HepG2 (cell line): ENCODE data around the gene RFFL. TPM values are rescaled to one million over a fixed set of nuclear protein-coding genes. Genes with fewer than 3 reads are reported as not detected.

Experiments
- ATAC-seq: fragments of 200-7000 bp; cut with Tn5 transposase; 3 replicates; pipeline ENCODE4 v1.9.1; 2020; ENCODE audit warnings: mild to moderate bottlenecking, moderate library complexity
- BruUV-seq: library from RNA; stranded (reverse); fragments of 400-500 nt; replicated peaks from 2 replicates; lab custom pipeline; 2021; lab: Mats Ljungman, UMichigan
- CTCF ChIA-PET: fragments of 300-600 bp; formaldehyde crosslinking; extraction: SDS; loops from one replicate; lab custom pipeline; 2021; ENCODE audit warnings: low total read pairs, inconsistent platforms, low intra/inter-chr PET ratio; lab: Yijun Ruan, JAX
- POLR2A ChIA-PET: fragments of 350-600 bp; sonication (Branson Sonifier 250); formaldehyde crosslinking; loops from one replicate; lab custom pipeline; 2020; ENCODE audit warnings: antibody characterized with exemption, inconsistent platforms; lab: Yijun Ruan, JAX
- DNase-seq: peaks from one replicate; pipeline ENCODE4 v3.0.0-alpha.2; 2015; ENCODE audit warnings: low spot score
- FAIRE-seq: peaks from 3 replicates; lab custom pipeline; 2011; peaks lifted over from hg19 to GRCh38; lab: Jason Lieb, UNC
- H2AFZ ChIP-seq: one replicate; pipeline ENCODE4 v1.6.1; 2011; ENCODE audit warnings: low read length, inconsistent platforms
- H3K27ac ChIP-seq: fragments of 300-600 bp; 3 replicates; pipeline ENCODE4 v1.8.0; 2011; ENCODE audit warnings: mixed run types, mild to moderate bottlenecking, mixed read lengths, low read length, inconsistent platforms; ENCODE audit not compliant: insufficient read depth; ENCODE audit errors: extremely low read length
- H3K27me3 ChIP-seq, 2 experiments: fragments of 200-600 bp in 1 of 2; 2 replicates in 1 of 2; 3 replicates in 1 of 2; pipeline versions ENCODE4 v1.6.0 to v1.8.0; 2011; ENCODE audit warnings: low read length in 2 of 2, mild to moderate bottlenecking in 2 of 2, moderate library complexity in 2 of 2, inconsistent platforms in 1 of 2; ENCODE audit not compliant: insufficient read depth in 2 of 2, control insufficient read depth in 1 of 2
- H3K36me3 ChIP-seq, 2 experiments: fragments of 200-600 bp in 1 of 2; replicated peaks in 1 of 2; 2 replicates in 1 of 2; 3 replicates in 1 of 2; pipeline versions ENCODE4 v1.5.1 to v1.8.0; 2011; ENCODE audit warnings: low read length in 2 of 2, inconsistent platforms in 1 of 2; ENCODE audit not compliant: insufficient read depth in 2 of 2, control insufficient read depth in 1 of 2
- H3K4me1 ChIP-seq: 2 replicates; pipeline ENCODE4 v1.5.1; 2012; ENCODE audit warnings: low read length, inconsistent platforms; ENCODE audit not compliant: insufficient read depth
- H3K4me2 ChIP-seq: 2 replicates; pipeline ENCODE4 v1.6.0; 2011; ENCODE audit warnings: low read depth, low read length, inconsistent platforms
- H3K4me3 ChIP-seq, 3 experiments: fragments of 200-600 bp in 1 of 3; sonication (generic), shearing (Covaris generic) in 1 of 3; replicated peaks in 1 of 3; 2 replicates each; pipeline ENCODE4 v1.5.1; 2011 to 2016; ENCODE audit warnings: low read length in 3 of 3, inconsistent platforms in 2 of 3, low read depth in 2 of 3, mild to moderate bottlenecking in 2 of 3, control low read depth in 1 of 3, mixed read lengths in 1 of 3; ENCODE audit not compliant: insufficient read depth in 1 of 3
- H3K79me2 ChIP-seq: one replicate; pipeline ENCODE4 v1.6.1; 2011; ENCODE audit warnings: low read length, inconsistent platforms; ENCODE audit not compliant: insufficient read depth
- H3K9ac ChIP-seq: 2 replicates; pipeline ENCODE4 v1.6.0; 2011; ENCODE audit warnings: mild to moderate bottlenecking, low read depth, low read length, inconsistent platforms; ENCODE audit not compliant: insufficient read depth
- H3K9me3 ChIP-seq: 2 replicates; pipeline ENCODE4 v1.5.1; 2012; ENCODE audit warnings: mild to moderate bottlenecking, low read length
- H4K20me1 ChIP-seq: 2 replicates; pipeline ENCODE4 v1.6.0; 2011; ENCODE audit warnings: inconsistent platforms, mild to moderate bottlenecking, low read length, moderate library complexity; ENCODE audit not compliant: insufficient read depth
- ARHGAP35 ChIP-seq: sonication (generic); formaldehyde crosslinking; IDR thresholded peaks from 2 replicates; pipeline ENCODE4 v1.9.0; 2022; ENCODE audit warnings: mild to moderate bottlenecking, inconsistent platforms, moderate library complexity, missing genetic modification reagents, borderline replicate concordance
- CENPT ChIP-seq: sonication (generic); formaldehyde crosslinking; IDR thresholded peaks from 2 replicates; pipeline ENCODE4 v1.8.0; 2022; ENCODE audit warnings: low read depth, mild to moderate bottlenecking, moderate library complexity, missing genetic modification reagents
- E2F5 ChIP-seq: sonication (generic); formaldehyde crosslinking; conservative IDR thresholded peaks from 2 replicates; pipeline ENCODE4 v1.4.0; 2020; ENCODE audit warnings: missing genetic modification reagents
- HOXA7 ChIP-seq: sonication (generic); formaldehyde crosslinking; IDR thresholded peaks from 2 replicates; pipeline ENCODE4 v1.8.1; 2022; ENCODE audit warnings: mild to moderate bottlenecking, missing genetic modification reagents, moderate library complexity
- JARID2 ChIP-seq: sonication (generic); formaldehyde crosslinking; IDR thresholded peaks from 2 replicates; pipeline ENCODE4 v1.8.1; 2023; ENCODE audit warnings: missing genetic modification reagents, inconsistent platforms; ENCODE audit not compliant: insufficient replicate concordance
- KDM4B ChIP-seq: sonication (generic); formaldehyde crosslinking; IDR thresholded peaks from 2 replicates; pipeline ENCODE4 v1.4.0; 2020; ENCODE audit warnings: missing genetic modification reagents
- KMT2A ChIP-seq: sonication (generic); formaldehyde crosslinking; IDR thresholded peaks from 2 replicates; pipeline ENCODE4 v1.4.0; 2020; ENCODE audit warnings: missing genetic modification reagents
- NFIB ChIP-seq: sonication (generic); formaldehyde crosslinking; IDR thresholded peaks from 2 replicates; pipeline ENCODE4 v1.9.0; 2021; ENCODE audit warnings: missing genetic modification reagents, mild to moderate bottlenecking, borderline replicate concordance
- NR0B2 ChIP-seq: sonication (generic); formaldehyde crosslinking; IDR thresholded peaks from 2 replicates; pipeline ENCODE4 v1.4.0; 2020; ENCODE audit warnings: mild to moderate bottlenecking, missing genetic modification reagents
- RARG ChIP-seq: sonication (generic); formaldehyde crosslinking; IDR thresholded peaks from 2 replicates; pipeline ENCODE4 v1.4.0; 2020; ENCODE audit warnings: low read depth, mild to moderate bottlenecking, missing genetic modification reagents
- RBM22 ChIP-seq: fragments of 200-400 bp; formaldehyde crosslinking; optimal IDR thresholded peaks from 2 replicates; pipeline ENCODE3; 2017; ENCODE audit warnings: mild to moderate bottlenecking, low read length, moderate library complexity
- RFXAP ChIP-seq: sonication (generic); formaldehyde crosslinking; IDR thresholded peaks from 2 replicates; pipeline ENCODE4 v1.4.0; 2020; ENCODE audit warnings: missing genetic modification reagents, borderline replicate concordance
- SP4 ChIP-seq: sonication (generic); formaldehyde crosslinking; IDR thresholded peaks from 2 replicates; pipeline ENCODE4 v1.8.1; 2023; ENCODE audit warnings: mild to moderate bottlenecking, missing genetic modification reagents
- SSRP1 ChIP-seq: IDR thresholded peaks from 2 replicates; pipeline ENCODE4 v1.6.1; 2016; ENCODE audit warnings: control low read depth
- STAG1 ChIP-seq: sonication (generic); formaldehyde crosslinking; IDR thresholded peaks from 2 replicates; pipeline ENCODE4 v1.4.0; 2020; ENCODE audit warnings: missing genetic modification reagents
- ZNF333 ChIP-seq: sonication (generic); formaldehyde crosslinking; IDR thresholded peaks from 2 replicates; pipeline ENCODE4 v1.4.0; 2020; ENCODE audit warnings: mild to moderate bottlenecking, missing genetic modification reagents, borderline replicate concordance
- ZNF343 ChIP-seq: sonication (generic); formaldehyde crosslinking; IDR thresholded peaks from 2 replicates; pipeline ENCODE4 v1.4.0; 2020; ENCODE audit warnings: mild to moderate bottlenecking, missing genetic modification reagents
- ZNF552 ChIP-seq: sonication (generic); formaldehyde crosslinking; IDR thresholded peaks from 2 replicates; pipeline ENCODE4 v1.9.0; 2022; ENCODE audit warnings: missing genetic modification reagents, mild to moderate bottlenecking, borderline replicate concordance
- ZNF598 ChIP-seq: sonication (generic); formaldehyde crosslinking; IDR thresholded peaks from 2 replicates; pipeline ENCODE4 v1.5.1; 2020; ENCODE audit warnings: mild to moderate bottlenecking, missing genetic modification reagents, borderline replicate concordance
- ZNF616 ChIP-seq: sonication (generic); formaldehyde crosslinking; IDR thresholded peaks from 2 replicates; pipeline ENCODE4 v1.5.0; 2020; ENCODE audit warnings: low read depth, mild to moderate bottlenecking, missing genetic modification reagents
- ZNF781 ChIP-seq: sonication (generic); formaldehyde crosslinking; IDR thresholded peaks from 2 replicates; pipeline ENCODE4 v1.5.1; 2020; ENCODE audit warnings: borderline replicate concordance, mild to moderate bottlenecking, missing genetic modification reagents; ENCODE audit errors: not compliant biosample characterization
- WGBS: methylation state at CpG from one replicate; pipeline ENCODE4 v1.1.6; 2017; ENCODE audit warnings: low lambda C conversion rate; 5-methylcytosine and 5-hydroxymethylcytosine counted together
- in situ Hi-C: cut with HindIII; loops from 2 replicates; pipeline ENCODE4 v1.10.0; 2017; ENCODE audit warnings: low pct_unique_long_range_greater_than_20kb; ENCODE audit not compliant: extremely low pct_ligation_motif_present
- intact Hi-C: fragments of 100-400 bp; cut with micrococcal nuclease; formaldehyde crosslinking; loops from one replicate; pipeline ENCODE4 v1.10.0; 2022; ENCODE audit not compliant: unreplicated experiment
- polyA plus RNA-seq, 8 experiments: library from polyadenylated mRNA; depleted of rRNA in 3 of 8; stranded (reverse) in 7 of 8; unstranded in 1 of 8; fragments of >200 nt; fragmentation: Illumina TruSeq in 4 of 8; extraction: Trizol in 4 of 8; gene quantifications; 2 replicates each; pipeline versions ENCODE4 v1.2.1 to v1.2.3, GENCODE V29; 2011 to 2016; ENCODE audit warnings: low read depth in 4 of 8, missing spikeins in 1 of 8, mixed read lengths in 1 of 8; ENCODE audit not compliant: insufficient read depth in 1 of 8
- total RNA-seq, 5 experiments: library from RNA; depleted of rRNA; stranded (reverse); fragments of >200 nt; fragmentation: Illumina TruSeq; extraction: Trizol; gene quantifications; 2 replicates each; pipeline ENCODE4 v1.2.3, GENCODE V29; 2016; ENCODE audit warnings: low read depth in 1 of 5

The RFFL gene
- total and polyA plus RNA-seq, 2 of the 13 experiments (the other 11 are each of a cell fraction or from before 2014, with no cell fraction given), result 24.3 to 48.6 TPM

GRCh38 chr17:34990921-34991365, 72.6 kb downstream of the RFFL start (continued):
- TF ChIP-seq ZNF781 (no peak), NR0B2 (CRISPR knock-in tag) (no peak), KDM4B (CRISPR knock-in tag) (no peak), ARHGAP35 (CRISPR knock-in tag) (no peak), SSRP1 (CRISPR knock-in tag) (no peak), ZNF343 (CRISPR knock-in tag) (no peak), SP4 (CRISPR knock-in tag) (no peak), CENPT (CRISPR knock-in tag) (no peak), RBM22 (no peak), RARG (CRISPR knock-in tag) (no peak), ZNF598 (no peak), RFXAP (no peak), KMT2A (no peak), ZNF616 (CRISPR knock-in tag) (no peak)
- TF ChIP-seq, all 625 proteins: peak for 0

GRCh38 chr17:34989473-34989872, 74.0 kb downstream of the RFFL start:
- Histone ChIP-seq H3K4me2 (no peak overlapping the region), H3K27me3 (no peaks in the 10 kb centered on the region), H4K20me1 (no peaks in the 10 kb centered on the region), H3K27ac (no peak overlapping the region), H3K4me1 (peaks cover 2% of the 10 kb centered on the region; the same call in 1 of the 2 replicates), H2AFZ (no peak overlapping the region), H3K79me2 (peaks cover 2% of the 10 kb centered on the region), H3K36me3 (peaks cover 13 to 73% of the 10 kb centered on the region in 2 experiments), H3K4me3 (no peak overlapping the region), H3K9me3 (no peaks in the 10 kb centered on the region), H3K9ac (no peak overlapping the region)
- FAIRE-seq (no peak), DNase-seq (no peak), ATAC-seq (no peak)
- POLR2A ChIA-PET, result no interaction called here
- intact Hi-C loops (no loop called here), in situ Hi-C loops (no loop called here)
- BruUV-seq, result no TSS peak
- WGBS, result 95% methylated on average over 10 of the region's 10 CpGs
- CTCF ChIA-PET, result no interaction called here
- TF ChIP-seq STAG1 (CRISPR knock-in tag) (no peak), NFIB (CRISPR knock-in tag) (no peak), ZNF333 (CRISPR knock-in tag) (no peak), JARID2 (CRISPR knock-in tag) (no peak), ZNF552 (no peak), E2F5 (CRISPR knock-in tag) (no peak), HOXA7 (CRISPR knock-in tag) (no peak)
